PC-3 (cell line): ENCODE measurements around the gene ARHGAP22.

ENCODE experiments used
- CTCF ChIP-seq: fragments of 300-600 bp; sonication (generic); conservative IDR thresholded peaks from 2 replicates; pipeline ENCODE4 v1.5.1; 2017; ENCODE audit warnings: antibody characterized with exemption, low read depth, mild to moderate bottlenecking, low read length
- EZH2 ChIP-seq: fragments of 300-600 bp; sonication (generic); IDR thresholded peaks from one replicate; pipeline ENCODE4 v1.6.1; 2017; ENCODE audit warnings: antibody characterized with exemption, mild to moderate bottlenecking, low read length; ENCODE audit not compliant: unreplicated experiment

GRCh38 chr10:48450233-48450740 is 154.6 kb downstream of the ARHGAP22 start:
- TF ChIP-seq CTCF = no peak
- no peak for TF ChIP-seq EZH2
